Suprapubic skin (tissue), 3 donors: ENCODE measurements around the gene ARL10.

Experiments
- EP300 ChIP-seq: sonication (generic); formaldehyde crosslinking; IDR thresholded peaks from one replicate; pipeline ENCODE4 v1.6.1; 2017; ENCODE audit warnings: antibody characterized with exemption
- TF ChIP-seq, protein P1 (sequence below), 2 donors: fragments of 200-600 bp in 1 of 2; fragments of 450-650 bp in 1 of 2; sonication (generic) in 1 of 2; IDR thresholded peaks; one replicate each; pipeline ENCODE4 v1.5.1; 2016 to 2019; ENCODE audit warnings: antibody characterized with exemption in 2 of 2, mild to moderate bottlenecking in 1 of 2, moderate library complexity in 1 of 2

- TF ChIP-seq, protein P1, sequence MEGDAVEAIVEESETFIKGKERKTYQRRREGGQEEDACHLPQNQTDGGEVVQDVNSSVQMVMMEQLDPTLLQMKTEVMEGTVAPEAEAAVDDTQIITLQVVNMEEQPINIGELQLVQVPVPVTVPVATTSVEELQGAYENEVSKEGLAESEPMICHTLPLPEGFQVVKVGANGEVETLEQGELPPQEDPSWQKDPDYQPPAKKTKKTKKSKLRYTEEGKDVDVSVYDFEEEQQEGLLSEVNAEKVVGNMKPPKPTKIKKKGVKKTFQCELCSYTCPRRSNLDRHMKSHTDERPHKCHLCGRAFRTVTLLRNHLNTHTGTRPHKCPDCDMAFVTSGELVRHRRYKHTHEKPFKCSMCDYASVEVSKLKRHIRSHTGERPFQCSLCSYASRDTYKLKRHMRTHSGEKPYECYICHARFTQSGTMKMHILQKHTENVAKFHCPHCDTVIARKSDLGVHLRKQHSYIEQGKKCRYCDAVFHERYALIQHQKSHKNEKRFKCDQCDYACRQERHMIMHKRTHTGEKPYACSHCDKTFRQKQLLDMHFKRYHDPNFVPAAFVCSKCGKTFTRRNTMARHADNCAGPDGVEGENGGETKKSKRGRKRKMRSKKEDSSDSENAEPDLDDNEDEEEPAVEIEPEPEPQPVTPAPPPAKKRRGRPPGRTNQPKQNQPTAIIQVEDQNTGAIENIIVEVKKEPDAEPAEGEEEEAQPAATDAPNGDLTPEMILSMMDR (IDR thresholded peaks at IDR 0.05), result no peak
- no peak for TF ChIP-seq EP300
These were observed 14.9 kb upstream of the ARL10 start for GRCh38 chr5:176350416-176350815.
